ENCODE results near the gene SDS. TPM values are rescaled to one million over a fixed set of nuclear protein-coding genes. Genes with fewer than 3 reads are reported as not detected.

SDS gene
- total and polyA plus RNA-seq, 9 donors, result 0.20 to 12.8 (median 1.0) TPM; not detected in 2

DNA sequence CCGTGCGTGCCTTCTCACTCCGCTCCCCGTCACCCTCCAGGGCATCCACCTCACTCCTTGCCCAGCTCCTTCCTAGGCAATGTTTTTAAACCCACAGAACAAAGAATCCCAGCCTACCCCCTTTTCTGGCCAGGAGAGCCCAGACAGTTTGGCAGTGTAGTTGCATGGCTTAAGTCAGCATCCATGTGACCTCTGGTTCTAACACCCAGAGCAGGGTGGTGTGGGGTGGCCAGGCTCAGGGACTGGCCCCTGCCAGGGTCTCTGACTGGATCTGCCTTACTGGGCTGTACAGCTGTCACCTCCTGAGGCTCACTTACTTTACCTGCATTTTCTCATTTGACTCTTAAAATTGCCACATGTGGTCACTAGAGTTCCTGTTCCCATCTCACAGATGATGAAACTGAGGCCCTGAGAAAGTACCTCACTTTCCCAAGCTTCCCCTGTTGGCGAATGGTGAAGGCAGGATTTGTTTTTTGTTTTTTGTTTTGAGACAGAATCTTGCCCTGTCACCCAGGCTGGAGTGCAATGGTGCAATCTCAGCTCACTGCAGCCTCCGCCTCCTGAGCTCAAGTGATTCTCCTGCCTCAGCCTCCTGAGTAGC, 18.3 kb downstream of the SDS start:
- intact Hi-C loops (cut with DNase I), result no loop called here
- no peak for DNase-seq
- TF ChIP-seq, protein P1, sequence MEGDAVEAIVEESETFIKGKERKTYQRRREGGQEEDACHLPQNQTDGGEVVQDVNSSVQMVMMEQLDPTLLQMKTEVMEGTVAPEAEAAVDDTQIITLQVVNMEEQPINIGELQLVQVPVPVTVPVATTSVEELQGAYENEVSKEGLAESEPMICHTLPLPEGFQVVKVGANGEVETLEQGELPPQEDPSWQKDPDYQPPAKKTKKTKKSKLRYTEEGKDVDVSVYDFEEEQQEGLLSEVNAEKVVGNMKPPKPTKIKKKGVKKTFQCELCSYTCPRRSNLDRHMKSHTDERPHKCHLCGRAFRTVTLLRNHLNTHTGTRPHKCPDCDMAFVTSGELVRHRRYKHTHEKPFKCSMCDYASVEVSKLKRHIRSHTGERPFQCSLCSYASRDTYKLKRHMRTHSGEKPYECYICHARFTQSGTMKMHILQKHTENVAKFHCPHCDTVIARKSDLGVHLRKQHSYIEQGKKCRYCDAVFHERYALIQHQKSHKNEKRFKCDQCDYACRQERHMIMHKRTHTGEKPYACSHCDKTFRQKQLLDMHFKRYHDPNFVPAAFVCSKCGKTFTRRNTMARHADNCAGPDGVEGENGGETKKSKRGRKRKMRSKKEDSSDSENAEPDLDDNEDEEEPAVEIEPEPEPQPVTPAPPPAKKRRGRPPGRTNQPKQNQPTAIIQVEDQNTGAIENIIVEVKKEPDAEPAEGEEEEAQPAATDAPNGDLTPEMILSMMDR (IDR thresholded peaks at IDR 0.05), result no peak
- no peak for TF ChIP-seq POLR2A (IDR thresholded peaks at IDR 0.05)
- no peak for TF ChIP-seq EP300 (IDR thresholded peaks at IDR 0.05)
- H3K36me3 ChIP-seq, result no peaks in the 10 kb centered on the region
- H3K9me3 ChIP-seq, result no peaks in the 10 kb centered on the region
- H3K4me1 ChIP-seq (ENCODE audit: insufficient read depth), result no peaks in the 10 kb centered on the region
- H3K27ac ChIP-seq, result no peak overlapping the region
- H3K27me3 ChIP-seq, result no peaks in the 10 kb centered on the region
- 91 to 94% (median 92%) methylated on average over 6 of the region's 6 CpGs for WGBS, 3 donors
- H3K4me3 ChIP-seq, result no peak overlapping the region

DNA sequence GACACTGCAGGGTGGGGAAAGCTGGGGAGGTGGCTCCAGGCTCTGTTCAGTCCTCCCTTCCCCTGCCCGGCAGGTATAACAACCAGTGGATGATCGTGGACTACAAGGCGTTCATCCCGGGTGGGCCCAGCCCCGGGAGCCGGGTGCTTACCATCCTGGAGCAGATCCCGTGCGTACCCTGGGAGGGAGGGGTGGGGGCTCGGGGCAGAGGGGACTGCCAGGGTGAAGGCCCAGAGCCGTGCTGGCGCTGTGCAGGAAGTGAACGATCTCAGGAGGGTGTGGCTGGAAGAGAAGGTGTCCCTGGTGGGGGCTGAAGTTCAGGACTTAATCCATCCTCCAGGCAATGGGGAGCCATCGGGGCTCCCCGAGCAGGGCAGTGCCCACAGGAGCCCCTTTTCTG, 18.9 kb downstream of the SDS start:
- 87 to 90% (median 87%) methylated on average over 14 of the region's 14 CpGs for WGBS, 3 donors
- Histone ChIP-seq H3K27ac (no peak overlapping the region), H3K9me3 (no peaks in the 10 kb centered on the region), H3K27me3 (no peaks in the 10 kb centered on the region), H3K4me1 (ENCODE audit: insufficient read depth) (no peaks in the 10 kb centered on the region), H3K4me3 (no peak overlapping the region), H3K36me3 (no peaks in the 10 kb centered on the region)
- intact Hi-C loops (cut with DNase I), result no loop called here
- no peak for DNase-seq
- TF ChIP-seq, protein P1 (IDR thresholded peaks at IDR 0.05), result no peak
- TF ChIP-seq EP300 (IDR thresholded peaks at IDR 0.05) (no peak), POLR2A (IDR thresholded peaks at IDR 0.05) (no peak)

DNA sequence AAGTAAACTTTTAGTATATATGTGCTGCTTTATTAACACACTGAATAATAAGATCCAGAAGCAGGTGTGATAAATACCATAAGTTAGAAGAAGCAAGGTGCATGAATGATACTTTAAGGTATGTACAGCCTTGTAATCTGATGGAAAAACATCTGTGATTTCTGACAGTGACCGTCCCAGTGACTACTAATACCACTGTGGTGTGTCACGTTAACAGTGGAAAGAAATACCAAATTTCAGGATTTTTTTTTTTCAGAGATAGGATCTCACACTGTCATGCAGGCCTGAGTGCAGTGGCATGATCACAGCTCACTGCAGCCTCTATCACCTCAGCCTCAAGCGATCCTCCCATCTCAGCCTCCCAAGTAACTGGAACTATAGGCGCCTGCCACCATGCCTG, 21.5 kb downstream of the SDS start:
- 93 to 96% (median 94%) methylated on average over 4 of the region's 4 CpGs for WGBS, 3 donors
- no peaks in the 10 kb centered on the region for H3K9me3 ChIP-seq
- TF ChIP-seq POLR2A (IDR thresholded peaks at IDR 0.05) (no peak), EP300 (IDR thresholded peaks at IDR 0.05) (no peak)
- TF ChIP-seq, protein P1 (IDR thresholded peaks at IDR 0.05), result no peak

DNA sequence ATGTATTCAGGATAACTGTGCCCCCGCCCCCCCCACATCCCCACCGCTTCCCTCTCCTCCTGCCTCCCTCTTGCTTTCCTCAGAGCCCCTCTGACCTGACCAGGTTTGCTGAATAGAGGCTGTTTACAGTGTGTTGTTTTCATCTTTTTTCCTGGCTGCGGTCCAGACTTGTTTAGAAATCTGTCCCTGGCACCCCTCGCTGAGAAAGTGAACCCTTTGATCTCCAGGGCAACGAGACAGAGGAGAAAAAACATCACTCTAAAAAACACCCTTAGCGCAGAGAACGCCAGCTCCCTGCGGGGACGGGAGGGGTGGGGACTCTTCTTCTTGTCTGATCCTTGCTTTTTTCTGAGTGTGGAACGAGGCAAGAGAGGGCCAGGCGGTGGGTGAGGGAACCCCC, 22.5 kb downstream of the SDS start:
- Histone ChIP-seq H3K4me3 (no peak overlapping the region), H3K4me1 (ENCODE audit: insufficient read depth) (no peaks in the 10 kb centered on the region), H3K36me3 (no peaks in the 10 kb centered on the region), H3K27me3 (no peaks in the 10 kb centered on the region), H3K9me3 (no peaks in the 10 kb centered on the region), H3K27ac (no peak overlapping the region)
- WGBS, 3 donors, result 59 to 80% (median 59%) methylated on average over 11 of the region's 11 CpGs
- TF ChIP-seq EP300 (IDR thresholded peaks at IDR 0.05) (no peak), POLR2A (IDR thresholded peaks at IDR 0.05) (no peak)
- TF ChIP-seq, protein P1 (IDR thresholded peaks at IDR 0.05), result no peak
- DNase-seq, result no peak
- intact Hi-C loops (cut with DNase I), result no loop called here

More for the DNA sequence above, 21.5 kb downstream of the SDS start:
- H3K36me3 ChIP-seq, result no peaks in the 10 kb centered on the region
- no peak overlapping the region for H3K4me3 ChIP-seq
- no peak overlapping the region for H3K27ac ChIP-seq
- intact Hi-C loops (cut with DNase I), result no loop called here
- H3K27me3 ChIP-seq, result no peaks in the 10 kb centered on the region
- H3K4me1 ChIP-seq (ENCODE audit: insufficient read depth), result no peaks in the 10 kb centered on the region
- DNase-seq, result no peak

All from ovary (tissue), 9 donors.